GM19240 (cell line): ENCODE measurements around the gene TRRAP.
"Not testable (repeated sequence)": the region's sequence is repeated elsewhere in the genome, so short reads cannot be mapped to it uniquely, and the experiment has no call there.

Experiments used
- DNase-seq: peaks from one replicate; pipeline ENCODE4 v3.0.0; 2011; ENCODE audit warnings: low spot score; ENCODE audit not compliant: insufficient read length

Gene TRRAP

DNA sequence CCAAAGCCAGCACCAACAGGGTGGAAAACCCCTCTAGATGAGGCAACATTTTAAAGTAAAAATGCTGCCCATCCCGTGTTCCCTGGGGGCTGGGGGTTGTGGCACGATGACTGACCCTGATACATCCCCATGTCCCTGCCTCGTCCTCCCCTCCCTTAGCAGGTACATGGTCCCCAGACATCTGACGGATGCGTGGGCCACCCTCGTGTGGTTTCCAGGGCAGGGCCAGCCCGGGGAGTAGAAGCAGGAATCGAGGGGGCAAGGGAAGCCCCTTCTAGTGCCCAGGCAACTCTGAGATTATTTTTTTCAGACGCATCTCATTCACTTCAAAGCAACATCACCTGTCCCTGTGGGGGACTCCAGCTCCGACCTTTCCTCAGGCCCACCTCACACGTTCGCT is 12.0 kb upstream of the TRRAP start:
- no peak for DNase-seq

DNA sequence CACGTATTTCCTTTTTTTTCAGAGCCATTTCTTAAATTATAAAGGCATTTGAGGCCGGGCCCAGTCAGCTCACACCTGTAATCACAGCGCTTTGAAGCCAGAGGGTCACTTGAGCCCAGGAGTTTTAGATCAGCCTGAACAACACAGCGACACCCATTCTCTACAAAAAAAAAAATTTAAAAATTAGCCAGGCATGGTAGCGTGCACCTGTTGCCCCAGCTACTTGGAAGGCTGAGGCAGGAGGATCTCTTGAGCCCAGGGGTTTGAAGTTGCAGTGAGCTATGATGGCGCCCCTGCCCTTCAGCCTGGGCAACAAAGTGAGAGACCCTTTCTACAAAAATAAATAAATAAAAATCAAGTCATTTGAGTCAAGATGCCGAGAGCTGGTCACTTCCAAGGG is 11.6 kb upstream of the TRRAP start:
- DNase-seq, result no peak

DNA sequence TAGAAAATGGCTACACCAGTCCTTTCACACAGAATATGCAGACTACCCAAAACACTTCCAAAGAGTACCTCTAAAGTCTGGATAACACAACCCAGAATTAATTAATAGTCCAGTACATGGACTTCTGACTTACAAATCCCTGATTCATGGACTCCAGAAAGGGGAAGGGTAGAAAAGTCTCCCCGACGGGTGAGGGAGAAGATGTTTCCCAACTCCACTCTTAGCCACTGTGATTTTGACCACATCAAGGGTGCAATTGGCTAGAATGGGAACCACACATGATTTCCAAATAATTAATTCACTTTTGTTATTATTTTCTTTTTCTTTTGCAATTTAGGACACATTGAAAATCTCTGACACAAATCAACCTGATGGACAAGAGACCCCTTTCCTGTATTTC is 9.9 kb upstream of the TRRAP start:
- no peak for DNase-seq

DNA sequence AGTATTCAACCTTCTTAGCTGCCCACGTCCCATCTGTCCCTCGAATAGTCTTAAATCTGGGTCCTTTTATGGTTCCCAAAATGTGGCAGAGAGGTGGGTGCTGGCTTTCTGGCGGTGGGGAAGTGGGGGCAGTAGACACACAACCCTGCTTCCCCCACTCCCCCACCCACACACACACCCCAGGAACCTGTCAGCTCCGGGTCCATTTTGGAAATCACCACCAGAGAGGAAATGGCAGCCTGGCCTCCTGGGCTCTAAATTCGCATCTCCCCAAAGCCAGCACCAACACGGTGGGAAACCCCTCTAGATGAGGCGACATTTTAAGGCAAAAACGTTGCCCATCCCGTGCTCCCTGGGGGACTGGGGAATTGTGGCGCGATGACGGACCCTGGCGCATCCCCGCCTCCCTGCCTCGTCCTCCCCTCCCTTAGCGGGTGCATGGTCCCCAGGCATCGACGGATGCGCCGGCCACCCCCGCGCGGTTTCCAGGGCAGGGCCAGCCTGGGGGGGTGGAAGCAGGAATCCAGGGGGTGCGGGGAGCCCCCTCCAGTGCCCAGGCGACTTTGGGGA is 9.2 kb upstream of the TRRAP start:
- DNase-seq, result no peak

DNA sequence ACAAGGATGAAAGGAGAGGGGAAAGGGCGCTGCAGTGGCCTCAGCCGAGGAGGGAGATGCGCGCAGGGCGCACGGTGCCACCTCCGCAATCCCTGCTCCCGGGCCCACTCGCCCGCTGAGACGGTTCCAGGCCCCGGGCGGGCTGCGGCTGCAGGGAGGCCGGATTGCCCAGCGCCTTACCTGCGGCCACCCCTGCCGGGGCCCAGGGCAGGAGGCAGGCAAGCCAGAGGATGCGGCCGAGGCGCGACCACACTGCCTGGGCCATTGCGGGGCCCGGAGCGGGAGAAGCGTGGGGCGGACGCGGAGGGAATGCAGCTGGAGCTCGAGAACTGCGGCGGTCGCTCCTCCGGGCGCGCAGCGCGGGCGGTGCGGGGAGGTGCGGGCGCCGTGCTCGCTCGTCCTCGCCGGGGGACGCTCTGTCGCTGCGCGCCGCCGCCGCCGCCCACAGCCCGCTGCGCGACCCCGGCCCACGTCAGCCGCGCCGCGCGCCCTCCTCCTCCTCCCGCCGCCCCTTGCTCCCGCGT is 8.7 kb upstream of the TRRAP start, which contains the start of gene TMEM130:
TMEM130 (minus strand) TSS at position 418 of the 524 bp plus-strand sequence; CDS start at position 265, 153 bp downstream.
- DNase-seq, result no peak

DNA sequence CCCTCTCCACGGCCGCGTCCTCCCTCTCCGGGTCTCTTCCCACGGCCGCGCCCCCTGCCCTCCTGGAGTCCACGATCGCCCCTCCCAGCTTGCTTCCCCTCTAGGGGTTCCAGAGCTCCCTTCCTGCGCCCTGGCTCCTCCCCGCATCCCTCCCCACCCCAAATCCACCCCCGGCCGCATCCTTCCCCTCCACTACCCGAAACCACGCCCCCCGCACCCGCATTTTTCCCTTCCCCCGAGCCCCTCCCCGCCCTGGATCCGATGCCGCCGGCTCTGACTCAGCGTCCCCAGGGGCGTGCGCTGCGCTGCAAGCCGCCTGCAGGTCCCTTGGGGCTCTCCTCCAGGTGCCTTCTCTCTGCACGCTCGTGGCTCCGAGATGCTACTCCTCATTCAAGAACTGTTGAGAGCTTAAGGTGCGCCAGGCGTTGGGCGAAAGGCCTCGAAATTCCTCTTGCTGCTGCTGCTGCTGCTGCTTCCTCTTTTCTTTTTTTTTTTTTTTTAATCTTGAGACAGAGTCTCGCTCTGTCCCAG is 8.1 kb upstream of the TRRAP start:
- DNase-seq, result no peak

DNA sequence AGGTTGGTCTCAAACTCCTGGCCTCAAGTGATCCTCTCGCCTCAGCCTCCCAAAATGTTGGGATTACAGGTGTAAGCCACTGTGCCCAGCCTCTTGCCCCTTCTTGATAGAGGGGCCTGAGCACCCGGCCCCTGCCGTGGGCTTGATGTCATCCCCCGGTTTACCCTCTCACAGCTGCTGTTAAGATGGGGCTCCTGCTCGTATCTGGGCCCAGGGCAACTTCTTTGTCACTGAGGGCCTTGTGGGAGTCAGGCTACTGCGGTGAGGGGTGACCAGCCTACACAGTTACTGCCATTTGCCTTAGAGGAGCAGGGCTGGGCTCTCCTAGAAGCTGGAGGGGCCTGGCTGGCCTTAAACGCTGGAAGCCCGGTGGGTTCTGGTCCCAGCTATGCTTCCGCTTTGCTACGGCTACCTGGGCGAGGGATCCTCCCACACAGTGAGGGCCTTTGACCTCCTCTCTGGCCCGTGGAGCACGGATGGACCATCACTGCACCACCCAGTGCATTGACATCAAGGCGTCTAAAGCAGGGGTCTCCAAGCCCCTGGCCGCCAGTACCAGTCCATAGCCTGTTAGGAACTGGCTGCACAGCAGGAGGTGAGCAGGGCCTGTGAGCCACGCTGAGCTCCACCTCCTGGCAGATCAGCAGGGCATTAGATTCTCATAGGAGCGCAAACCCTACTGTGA is 7.4 kb upstream of the TRRAP start:
- DNase-seq, result no peak

DNA sequence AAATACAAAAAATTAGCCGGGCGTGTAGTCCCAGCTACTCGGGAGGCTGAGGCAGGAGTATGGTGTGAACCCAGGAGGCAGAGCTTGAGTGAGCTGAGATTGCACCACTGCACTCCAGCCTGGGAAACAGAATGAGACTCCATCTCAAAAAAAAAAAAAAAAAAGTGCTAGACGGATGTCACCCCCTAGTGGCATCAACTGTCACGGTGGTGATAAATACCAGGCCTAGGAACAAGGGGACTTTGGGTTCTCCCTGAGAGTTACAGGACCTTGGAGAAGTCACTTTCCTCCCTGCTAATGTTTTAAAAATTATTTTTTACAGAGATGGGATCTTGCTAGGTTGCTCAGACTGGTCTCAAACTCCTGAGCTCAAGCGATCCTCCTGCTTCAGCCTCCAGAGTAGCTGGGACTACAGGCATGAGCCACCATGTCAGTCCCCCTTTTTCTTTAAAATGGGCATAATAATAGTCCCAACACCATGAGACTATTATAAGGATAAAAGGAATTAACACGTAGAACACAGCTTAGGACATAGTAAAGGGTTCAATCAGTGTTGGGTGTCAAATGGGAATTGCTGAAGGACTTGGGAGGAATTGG is 5.9 kb upstream of the TRRAP start:
- DNase-seq, result no peak

DNA sequence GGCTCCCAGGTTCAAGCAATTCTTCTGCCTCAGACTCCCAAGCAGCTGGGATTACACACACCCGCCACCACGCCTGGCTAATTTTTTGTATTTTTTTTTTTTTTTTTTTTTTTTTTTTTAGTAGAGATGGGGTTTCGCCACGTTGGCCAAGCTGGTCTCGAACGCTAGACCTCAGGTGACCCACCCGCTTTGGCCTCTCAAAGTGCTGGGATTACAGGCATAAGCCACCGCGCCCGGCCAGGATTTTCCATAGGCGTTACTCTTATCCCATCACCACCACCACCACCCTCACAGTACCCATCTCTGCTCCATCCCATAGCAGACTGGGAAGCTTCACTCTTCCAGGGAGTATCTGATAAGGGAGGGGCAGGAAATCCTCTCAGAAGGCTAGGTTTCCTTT is 4.7 kb upstream of the TRRAP start:
- not testable (repeated sequence) for DNase-seq

DNA sequence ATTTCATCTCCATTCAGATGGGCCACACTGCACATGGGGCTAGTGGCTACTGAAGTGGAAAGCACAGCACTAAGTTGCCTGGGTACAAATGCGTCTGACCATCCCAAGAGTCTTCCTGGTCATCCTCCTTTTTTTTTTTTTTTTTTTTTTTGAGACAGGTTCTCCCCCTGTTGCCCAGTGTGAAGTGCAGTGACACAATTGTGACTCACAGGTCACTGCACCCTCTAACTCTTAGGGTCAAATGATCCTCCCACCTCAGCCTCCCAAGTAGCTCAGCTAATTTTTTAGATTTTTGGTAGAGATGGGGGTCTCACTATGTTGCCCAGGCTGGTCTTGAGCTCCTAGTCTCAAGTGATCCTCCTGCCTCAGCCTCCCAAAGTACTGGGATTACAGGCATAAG is 3.4 kb upstream of the TRRAP start:
- no peak for DNase-seq

DNA sequence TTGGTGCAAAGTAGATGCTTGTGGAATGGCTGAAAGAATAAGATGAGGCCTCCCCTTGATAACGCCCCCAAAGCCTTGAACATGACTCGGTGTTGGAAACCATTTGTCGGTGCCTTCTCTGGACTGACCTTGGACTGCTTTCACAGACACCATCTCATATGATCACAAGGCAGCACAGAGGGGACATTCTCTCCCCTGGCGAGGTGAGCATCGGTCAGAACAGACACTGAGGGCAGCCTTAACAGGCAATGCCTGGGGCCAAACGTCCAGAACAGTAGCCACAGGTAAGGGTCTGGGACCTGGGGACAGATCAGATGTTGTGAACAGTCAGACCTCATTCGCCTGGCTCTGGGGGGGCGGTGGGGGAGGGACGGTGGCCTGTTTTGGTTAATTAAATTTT is 2.8 kb upstream of the TRRAP start:
- no peak for DNase-seq

DNA sequence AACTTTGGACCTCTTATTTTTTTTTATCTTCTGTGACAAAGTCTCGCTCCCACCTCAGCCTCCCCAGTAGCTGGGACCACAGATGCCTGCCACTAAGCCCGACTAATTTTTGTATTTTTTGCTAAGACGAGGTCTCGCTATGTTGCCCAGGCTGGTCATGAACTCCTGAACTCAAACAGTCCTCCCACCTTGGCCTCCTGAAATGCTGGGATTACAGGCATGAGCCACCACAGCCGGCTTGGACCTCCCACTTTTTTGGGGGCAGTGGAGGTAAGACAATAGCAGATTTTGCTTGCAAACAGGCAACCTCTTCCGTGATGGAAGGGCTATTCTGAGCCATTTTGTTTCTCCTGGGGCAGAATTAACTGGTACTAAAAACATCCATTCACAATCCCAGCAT is 1.2 kb upstream of the TRRAP start:
- DNase-seq, result no peak

DNA sequence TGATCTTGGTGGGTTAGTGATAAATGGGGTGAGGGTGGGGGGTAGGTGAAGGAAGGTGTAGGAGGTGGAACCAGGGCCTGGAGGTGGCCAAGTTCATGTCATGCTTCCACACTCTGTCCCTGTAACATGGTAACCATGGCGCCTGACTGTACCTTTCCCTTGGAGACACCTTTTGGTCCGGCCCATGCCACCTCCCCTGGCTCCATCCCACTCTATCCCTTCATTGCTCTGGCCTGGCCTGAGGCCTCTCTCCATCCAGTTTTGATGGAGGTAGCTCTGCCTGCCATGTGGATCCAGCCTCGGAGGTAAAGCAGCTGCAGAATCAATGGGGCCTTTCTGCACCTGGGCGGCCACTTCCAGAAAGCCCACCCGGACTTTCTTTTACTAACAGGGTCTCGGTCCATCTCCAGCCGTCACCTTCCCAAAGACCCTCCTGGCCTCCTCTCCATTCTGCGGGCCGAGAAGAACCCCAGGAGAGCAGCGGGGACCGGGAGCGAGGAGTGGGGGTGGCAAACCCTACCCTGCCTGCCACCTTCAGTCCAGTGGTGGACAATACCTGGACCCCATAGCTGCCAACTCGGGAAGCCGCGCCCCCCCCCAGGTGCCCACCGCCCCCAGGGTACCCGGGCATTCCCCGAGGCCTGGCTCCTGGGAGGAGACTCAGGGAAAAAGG is 504 bp upstream of the TRRAP start:
- DNase-seq, result no peak

DNA sequence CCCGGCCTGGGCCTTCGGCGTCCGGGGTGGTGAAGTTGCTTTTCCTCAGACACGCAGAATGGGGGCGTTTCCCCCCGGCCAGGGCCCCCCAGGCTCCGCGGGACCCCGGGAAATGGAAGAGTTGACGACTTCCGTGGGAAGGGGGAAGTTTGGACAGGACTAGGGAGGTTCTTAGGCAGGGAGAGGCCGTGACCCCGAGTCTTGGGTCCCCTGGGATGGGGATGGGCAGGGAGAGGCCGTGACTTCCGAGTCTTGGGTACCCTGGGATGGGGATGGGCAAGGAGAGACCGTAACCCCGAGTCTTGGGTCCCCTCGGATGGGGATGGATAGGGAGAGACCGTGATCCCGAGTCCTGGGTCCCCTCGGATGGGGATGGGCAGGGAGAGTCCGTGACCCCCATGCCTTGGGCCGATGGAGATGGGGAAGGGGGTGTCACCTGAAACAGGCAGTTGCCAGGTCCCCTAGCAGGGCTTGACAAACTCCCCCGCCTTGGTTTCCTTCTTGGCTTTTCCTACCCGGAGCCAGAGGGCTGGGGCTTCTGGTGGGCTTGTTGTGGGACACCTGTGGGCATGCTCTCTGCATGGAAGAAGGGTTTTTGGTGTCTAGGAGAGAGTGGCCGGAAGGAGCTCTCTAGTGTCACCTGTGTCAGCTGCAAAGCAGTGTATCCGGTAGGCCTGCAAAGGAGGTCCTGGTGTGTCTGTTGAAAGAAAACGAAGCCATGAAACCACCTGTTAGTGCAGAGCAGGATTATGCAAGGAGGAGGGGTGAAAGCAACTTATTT is 1.1 kb downstream of the TRRAP start:
- peak; percentile 57 for DNase-seq

DNA sequence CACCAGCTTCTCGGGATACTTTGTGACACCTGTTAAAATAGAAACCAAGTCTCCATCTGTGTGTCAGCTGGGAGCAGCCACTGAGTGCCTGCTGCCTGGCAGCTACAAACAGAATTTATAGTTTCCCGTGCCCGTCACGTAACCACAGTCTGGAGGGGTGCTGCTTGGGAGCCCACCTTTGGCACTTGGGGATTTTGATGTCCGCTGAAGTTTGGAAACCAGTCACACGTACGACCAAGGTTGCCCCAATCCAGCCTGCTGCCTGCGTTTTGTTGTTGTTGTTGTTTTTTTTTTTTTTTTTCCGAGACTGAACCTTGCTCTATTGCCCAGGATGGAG is 1.6 kb downstream of the TRRAP start:
- no peak for DNase-seq

DNA sequence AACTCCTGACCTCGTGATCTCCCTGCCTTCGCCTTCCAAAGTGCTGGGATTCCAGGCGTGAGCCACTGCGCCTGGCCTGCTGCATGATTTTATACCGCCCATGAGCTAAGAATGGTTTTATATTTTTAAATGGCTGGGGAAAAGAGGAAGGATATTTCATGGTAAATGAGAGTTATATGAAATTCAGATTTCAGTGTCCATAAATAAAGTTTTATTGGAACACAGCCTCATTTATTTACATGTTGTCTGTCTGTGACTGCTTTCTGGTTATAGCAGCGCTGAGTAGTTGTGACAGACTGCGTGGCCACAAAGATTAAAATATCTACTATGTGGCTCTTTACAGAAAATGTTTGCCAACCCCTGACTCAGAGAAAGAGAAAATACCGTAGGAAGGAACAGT is 2.2 kb downstream of the TRRAP start:
- DNase-seq, result no peak

DNA sequence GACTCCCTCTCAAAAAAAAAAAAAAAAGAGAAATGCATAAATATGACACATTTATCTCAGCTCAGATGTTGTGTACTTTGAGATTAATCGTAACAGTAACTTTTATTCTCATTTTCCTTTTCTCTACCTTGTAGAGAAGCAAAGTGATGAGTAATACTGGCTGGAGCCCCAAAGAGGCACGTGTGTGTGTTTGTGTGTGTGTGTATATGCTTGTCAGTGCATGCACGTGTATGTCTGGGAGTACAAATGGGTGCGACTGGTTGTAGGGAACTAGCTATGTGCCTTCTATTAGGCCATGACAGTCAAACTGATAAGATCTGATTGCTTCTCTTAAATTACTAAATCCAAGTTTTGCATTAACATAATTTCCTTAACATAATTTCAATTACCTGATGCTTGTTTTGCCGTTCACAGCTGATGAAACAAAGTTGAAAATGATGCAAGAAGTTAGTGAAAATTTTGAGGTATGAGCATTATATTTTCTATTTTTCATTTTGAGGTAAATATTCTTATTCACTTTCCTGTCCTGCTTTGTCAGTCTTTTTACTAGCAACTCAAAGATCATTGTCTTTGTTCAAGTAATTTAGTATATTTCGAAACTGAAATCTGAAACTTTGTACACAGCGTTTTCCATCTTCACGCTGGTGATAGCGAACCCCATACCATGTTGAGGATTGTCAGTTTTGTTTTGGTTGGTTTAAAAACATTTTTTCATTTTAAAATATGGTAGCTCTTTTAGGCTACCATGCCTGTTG is 3.4 kb downstream of the TRRAP start:
- DNase-seq, result no peak

DNA sequence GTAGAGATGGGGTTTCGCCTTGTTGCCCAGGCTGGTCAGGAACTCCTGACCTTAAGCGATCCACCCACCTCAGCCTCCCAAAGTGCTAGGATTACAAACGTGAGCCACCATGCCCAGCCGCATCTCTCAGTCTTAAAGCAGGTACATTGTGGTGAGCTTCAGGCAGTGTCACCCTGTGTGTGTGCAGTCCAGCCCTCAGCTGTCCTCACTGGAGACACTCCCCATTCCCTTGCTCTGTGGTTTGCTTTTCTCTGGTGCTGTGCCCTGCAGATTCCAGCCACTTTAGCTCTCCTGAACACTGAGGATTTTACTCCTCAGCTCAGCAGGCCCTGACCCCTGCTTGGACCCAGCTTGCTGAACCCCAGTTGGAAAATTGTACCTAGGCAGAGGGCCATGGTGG is 6.1 kb downstream of the TRRAP start:
- no peak for DNase-seq

DNA sequence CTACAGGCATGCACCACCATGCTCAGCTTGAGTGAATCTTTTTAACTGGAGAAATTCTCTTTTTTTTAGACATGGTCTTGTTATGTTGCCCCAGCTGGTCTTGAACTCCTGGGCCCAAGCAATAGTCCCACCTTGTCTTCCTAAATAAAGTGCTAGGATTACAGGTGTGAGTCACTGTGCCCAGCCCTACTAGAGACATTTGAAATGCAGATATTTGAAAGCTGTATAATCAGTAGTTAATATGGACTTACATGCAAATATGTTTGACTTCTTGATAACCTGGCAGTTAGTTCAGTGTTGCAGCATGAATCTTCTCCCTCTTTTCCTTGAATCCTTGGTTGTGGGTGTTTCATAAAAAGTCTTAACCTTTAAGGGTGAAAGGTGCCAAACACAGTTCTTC is 8.7 kb downstream of the TRRAP start:
- no peak for DNase-seq

DNA sequence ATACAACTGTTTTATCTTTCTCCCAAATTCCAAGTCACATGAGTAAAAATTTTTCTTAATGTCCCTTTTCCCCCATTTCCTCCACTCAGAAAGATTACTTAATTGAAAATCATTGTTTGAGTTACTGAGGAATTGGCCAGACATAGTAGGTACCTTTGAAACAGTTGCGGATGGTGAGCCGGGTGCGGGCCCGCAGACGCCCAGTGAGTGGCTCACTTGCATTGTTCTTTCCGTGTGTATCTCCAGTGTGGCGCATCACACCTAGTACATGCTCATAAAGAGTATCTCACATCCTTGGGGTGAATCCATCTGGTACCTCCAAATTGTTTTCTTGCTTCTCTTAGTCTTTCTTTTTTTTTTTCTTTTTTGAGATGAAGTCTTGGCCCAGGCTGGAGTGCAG is 14.3 kb downstream of the TRRAP start:
- DNase-seq, result no peak

DNA sequence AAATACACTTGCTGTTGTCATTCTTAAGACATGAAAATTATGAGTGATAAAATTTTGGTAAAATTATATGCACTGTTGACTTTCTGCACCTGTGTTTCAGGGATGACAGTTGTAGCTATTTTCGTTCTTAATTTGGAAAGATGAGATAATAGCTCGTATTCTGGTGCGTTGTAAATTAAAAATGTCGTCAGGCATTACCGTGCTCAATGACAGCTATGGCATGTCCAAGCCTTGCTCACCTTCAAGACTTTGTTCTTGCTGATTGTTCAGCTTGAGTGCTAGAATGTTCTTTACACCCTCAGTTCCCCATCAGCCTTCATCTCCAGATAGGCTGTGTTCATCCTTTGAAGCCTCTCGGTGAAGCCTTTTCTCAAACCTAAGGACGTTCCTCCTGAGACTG is 21.5 kb downstream of the TRRAP start:
- no peak for DNase-seq
